Midbrain (tissue), 1 donor: ENCODE data around the gene PRRC2B.
"Not testable (repeated sequence)": the region's sequence is repeated elsewhere in the genome, so short reads cannot be mapped to it uniquely, and the experiment has no call there.

Source experiments
- DNase-seq: peaks from one replicate; lab custom pipeline; 2025; lab: John Stamatoyannopoulos, UW

PRRC2B gene

DNA sequence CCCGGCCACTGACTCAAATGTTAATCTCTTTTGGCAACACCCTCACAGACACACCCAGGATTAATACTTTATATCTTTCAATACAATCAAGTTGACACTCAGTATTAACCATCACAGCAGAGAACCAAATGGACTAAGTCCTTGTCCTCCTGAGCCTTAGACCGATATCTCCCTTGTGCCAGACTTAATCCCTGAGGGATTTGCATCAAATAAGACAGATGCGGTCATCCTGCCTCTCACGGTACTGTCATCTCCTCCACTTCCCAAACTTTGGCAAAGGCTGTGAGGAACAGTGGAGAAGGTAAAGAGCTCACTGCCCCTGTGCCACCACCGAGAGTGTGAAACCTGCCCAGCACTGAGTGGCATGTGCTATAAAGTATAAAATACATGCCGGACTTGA, 6.5 kb upstream of the PRRC2B start:
- DNase-seq: no peak

DNA sequence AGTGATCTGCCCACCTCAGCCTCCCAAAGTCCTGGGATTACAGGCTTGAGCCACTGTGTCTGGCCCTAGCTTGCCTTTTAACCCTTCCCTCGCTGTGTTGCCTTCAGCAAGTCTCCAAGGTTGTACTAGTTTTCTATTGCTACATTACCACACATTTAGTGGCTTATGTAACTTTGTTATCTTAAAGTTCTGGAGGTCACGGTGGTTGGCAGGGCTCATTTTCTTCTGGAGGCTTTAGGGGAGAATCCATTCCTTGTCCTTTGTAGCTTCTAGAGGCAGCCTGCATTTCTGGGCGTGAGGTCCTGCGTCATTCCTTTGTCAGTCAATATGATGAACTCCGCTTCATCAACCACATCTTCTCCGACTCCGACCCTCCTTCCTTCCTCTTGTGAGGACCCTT, 2.9 kb upstream of the PRRC2B start:
- DNase-seq: no peak

DNA sequence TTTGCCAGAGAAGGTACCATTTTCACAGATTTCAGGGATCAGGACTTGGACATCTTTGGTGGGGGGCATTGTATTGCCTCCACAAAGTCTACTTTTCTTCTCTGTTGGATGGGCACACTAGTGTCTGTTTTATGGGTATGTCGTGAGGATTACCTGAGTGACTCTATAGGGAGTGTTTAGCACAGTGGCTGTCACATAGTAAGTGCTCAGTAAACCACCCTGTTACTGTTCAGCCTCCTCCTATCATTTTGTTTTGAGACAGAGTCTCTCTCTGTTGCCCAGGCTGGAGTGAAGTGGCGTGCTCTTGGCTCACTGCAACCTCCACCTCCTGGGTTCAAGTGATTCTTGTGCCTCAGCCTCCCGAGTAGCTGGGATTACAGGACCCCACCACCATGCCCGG, 2.4 kb upstream of the PRRC2B start:
- DNase-seq: no peak

DNA sequence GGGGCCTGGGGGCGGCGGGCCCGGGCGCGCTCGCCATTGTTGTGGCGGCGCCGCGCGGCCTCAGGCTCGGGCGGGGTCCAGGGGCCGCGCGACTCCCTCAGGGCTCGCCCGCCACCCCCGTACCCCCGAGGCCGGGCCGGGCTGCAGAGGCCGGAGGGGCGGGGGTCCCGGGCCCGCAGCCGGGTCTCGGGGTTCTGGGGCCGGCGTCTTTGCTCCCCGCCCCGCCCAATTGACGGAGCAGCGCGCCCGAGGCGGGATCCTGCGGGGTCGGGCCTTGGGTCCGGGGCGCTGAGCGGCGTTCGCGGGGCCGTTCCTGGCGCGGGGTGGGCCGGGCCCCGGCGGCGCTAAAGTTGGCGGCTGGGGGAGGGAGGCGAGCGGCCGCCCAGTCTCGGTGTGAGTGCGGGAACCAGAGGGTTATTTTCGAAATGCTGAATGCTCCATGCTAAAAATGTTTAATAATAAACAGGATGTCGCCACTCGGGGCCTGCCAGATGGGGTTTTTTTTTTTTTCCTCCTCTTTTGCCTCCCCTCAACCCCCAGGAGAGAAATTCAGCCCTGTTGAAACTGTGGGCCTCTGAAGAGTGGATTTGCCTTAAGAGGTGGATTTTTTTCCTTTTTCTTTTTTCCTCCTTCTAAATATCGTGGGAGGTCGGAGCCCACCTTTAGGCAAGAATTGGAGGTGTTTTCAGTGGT, 724 bp downstream of the PRRC2B start:
- peak; percentile 34 for DNase-seq

DNA sequence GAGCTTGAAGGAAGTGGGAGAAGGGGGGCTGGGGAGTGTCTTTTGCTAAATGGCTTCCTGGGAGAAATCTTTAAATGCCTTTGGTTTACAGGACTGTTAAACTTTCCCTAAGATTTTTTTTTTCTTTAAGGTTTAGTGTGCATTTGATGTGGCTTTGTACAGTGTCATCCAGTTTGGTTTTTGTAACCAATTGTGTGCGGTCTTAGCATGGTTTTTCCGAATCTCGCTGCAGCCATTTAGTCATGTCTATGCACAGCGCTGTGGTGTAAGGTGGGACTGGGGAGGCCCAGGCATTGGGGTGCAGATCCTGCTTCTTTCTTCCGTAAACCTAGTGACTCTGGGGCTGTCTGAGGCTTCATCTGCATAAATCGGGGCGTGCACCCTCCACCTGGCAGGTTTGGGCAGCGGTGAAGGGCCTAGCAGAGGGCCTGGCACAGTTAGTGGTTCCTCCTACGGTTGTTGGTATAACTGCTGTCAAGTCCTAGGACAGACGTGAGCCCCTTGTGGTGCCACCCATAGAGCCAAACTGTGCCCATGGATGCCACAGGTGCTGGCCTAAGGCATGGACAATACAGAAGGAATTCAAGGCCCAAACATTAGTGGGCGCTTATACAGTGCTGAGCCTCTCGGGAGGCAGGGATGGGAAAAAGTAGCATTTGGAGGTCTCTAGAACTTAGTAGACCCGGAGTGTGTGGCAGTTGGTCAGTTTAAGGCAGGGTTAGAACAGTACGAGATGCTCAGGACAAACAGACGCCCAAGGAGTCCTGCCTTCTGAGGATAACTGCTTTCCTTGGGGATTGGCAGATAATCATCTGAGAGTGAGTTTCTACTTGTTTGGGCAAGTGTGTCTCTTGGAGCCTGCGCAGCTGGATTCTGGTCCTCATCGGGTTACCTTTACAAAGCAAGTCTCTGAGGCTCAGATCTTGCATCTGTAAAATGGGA, 1.5 kb downstream of the PRRC2B start:
- DNase-seq: peak; percentile 34

DNA sequence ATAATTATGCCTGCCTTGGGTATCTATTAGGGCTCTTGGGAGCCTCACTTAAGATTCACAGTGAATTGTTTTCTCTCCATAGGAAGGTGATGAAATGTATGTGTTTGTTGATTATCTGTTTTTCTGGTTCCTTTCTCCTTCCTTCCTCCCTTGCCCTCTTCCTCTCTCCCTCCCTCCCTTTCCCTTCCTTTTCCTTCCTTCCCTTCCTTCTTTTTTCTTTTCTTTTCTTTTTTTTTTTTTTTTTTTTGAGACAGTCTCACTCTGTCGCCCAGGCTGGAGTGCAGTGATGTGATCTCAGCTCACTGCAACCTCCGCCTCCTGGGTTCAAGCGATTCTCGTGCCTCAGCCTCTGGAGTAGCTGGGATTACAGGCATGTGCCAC, 2.2 kb downstream of the PRRC2B start:
- DNase-seq: not testable (repeated sequence)

DNA sequence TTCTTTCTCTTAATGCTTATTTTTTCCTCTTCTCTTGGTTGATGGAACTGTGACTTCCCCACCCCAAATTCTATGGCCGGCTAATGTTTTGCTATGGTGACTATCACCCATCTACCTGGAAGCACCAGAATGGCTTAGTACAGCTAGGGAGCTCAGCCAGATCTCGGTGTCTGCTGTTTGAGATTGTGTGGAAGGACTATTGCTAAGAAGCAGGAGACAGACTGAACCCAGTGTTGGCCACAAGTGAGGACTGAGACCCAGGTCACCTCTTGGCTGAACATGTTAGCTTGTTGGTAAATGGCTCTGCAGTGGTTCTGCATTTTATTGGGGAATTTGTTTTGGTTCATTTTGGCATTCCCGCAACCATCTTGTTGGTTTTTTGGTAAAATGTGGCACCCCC, 2.7 kb downstream of the PRRC2B start:
- DNase-seq: no peak

DNA sequence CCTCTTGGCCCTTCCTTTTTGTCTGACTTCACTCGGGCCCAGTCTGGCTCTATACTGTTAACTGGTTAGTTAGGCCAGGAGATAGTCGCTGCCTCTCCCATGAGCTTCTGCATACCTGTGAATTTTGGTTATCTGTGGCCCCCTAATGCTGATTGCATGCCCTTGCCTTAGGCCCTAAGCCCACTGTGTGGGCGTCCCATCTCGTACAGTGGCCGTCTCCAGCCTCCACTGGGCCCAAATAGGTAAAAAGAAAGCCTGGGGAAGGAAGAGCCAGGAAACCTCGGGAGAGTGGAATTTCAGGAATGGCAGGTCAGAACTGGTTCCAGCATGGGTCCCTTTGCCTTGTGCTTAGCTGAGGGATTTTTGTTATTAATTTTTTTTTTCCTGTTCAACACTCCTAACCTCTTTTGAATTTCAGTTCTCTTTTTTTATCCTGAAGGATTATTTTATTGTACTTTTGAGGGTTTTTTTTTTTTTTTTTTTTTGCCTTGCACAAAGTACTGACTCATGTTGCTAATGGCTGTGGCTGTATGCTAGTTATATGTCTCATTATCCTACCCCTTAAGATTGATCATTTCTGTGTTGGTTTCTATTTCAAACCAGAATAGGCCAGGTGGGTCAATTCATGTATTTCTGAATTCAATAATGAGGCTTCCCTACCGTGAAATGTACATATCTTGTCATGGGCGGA, 3.4 kb downstream of the PRRC2B start:
- no peak for DNase-seq

DNA sequence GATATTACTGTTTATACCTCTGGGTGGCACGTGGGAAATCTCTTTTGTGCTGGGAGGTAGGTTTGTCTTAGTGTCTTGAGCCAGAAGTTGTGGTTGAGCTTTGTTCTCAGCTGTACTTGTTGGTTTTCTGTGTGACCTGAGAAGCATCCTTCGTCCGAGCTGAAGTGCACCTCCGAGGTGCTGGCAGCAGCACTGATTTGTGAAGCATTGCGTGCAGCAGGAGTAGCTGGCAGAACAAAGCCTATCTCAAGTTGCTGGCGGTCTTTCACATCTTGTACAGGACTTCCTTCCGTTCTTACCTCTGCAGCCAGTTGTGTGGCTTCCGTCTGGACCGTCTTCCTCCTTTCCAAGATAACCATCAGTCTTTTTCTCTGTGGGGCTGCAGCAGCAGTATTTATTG, 4.3 kb downstream of the PRRC2B start:
- DNase-seq: no peak

DNA sequence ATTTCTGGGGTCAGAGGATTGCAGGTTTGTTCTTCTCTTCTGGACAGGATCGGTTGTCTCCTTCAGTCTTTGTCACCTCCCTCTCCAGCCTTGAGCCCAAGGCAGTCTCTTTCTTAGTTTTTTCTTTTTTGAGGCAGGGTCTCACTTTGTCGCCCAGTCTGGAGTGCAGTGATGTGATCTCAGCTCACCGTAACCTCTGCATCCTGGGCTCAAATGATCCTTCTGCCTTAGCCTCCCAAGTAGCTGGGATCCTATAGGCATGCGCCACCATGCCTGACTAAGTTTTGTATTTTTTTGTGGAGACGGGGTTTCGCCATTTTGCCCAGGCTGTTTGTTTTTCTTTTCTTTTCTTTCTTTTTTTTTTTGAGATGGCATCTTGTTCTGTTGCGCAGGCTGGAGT, 6.1 kb downstream of the PRRC2B start:
- DNase-seq: no peak

DNA sequence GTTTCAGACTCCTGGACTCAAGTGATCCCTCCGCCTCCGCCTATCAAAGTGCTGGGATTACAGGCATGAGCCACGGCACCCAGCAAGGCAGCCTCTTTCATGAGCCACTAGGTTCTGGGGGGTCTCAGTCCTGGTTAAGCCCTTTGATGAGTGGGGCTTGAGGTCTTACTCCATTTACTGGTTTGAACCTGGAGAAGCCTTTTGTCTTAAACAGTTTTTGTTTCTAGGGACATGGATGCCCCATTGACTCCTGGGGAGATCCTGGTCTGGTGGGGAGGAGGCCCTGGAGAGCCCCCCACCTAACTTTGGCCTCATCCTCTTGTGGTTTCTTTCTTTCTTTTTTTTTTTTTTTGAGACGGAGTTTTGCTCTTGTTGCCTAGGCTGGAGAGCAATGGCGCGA, 6.7 kb downstream of the PRRC2B start:
- no peak for DNase-seq

DNA sequence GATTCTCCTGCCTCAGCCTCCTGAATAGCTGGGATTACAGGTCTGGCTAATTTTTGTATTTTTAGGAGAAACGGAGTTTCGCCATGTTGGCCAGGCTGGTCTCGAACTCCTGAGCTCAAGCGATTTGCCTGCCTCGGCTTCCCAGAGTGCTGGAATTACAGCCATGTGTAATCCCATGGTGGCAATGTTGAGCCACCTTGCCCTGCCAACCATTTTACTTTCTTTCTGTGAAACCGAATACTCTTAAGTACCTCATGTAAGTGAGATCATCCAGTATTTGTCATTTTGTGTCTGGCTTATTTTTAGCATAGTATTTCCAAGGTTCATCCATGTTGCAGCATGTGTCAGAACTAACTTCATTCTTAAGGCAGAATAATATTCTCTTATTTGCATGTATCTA, 8.2 kb downstream of the PRRC2B start:
- no peak for DNase-seq

DNA sequence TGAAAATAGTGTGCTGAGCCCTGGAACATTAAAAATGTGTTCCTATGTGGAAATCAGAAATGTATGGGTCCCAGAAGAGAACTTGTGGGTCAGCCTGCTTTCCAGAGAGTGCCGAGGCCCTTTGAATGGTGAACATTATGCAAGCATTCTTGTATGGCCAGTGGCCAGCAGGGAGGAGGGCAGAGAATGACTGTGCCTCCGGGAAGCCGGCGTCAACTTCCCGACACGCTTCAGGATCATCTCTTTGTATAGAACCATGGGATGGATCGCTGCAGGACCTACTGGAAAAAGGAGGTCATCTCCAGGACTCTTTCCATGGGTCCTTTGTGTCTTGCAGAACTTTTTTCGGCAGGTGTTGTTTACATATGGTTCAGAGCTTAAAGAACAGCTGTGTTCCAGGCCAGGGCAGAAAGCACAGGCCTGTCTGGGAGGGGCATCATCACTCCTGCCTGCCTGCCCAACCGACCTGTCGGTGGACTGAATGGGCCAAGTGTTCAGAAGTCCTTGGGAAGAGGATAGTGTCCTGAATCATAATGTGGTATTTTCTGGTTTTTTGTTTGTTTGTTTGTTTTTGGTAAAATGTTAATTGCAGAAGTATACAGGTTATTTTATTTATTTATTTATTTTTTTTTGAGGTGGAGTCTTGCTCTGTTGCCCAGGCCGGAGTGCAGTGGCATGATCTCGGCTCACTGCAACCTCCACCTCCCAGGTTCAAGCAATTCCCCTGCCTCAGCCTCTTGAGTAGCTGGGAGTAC, 9.0 kb downstream of the PRRC2B start:
- DNase-seq: peak; percentile 83

DNA sequence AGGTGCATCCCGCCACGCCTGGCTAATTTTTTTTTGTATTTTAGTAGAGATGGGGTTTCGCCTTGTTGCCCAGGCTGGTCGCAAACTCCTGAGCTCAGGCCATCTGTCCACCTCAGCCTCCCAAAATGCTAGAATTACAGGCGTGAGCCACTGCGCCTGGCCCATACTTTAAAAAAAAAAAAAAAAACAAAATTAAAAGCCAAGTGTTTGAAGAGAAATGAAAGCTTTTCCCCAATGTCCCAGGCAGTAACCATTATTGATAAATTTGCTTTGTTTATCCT, 9.5 kb downstream of the PRRC2B start:
- no peak for DNase-seq

DNA sequence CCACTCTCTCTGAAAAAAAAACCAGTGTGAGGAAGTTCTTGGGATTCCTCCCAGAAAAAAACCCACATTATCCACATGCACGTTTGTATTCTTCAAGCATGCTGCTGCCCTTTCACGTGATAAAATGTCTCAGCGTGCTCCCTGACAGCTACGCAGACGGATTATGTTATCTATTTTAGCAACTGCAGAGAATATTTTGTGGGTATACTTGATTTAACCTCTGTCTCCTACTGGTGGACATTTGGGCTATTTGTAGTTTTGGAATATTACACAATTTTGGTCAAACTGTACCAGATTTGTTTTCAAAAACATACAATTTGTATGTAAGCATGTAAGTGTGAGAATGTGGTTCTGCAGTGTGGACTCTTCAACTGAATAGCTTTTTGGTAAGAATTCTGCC, 10.7 kb downstream of the PRRC2B start:
- no peak for DNase-seq

DNA sequence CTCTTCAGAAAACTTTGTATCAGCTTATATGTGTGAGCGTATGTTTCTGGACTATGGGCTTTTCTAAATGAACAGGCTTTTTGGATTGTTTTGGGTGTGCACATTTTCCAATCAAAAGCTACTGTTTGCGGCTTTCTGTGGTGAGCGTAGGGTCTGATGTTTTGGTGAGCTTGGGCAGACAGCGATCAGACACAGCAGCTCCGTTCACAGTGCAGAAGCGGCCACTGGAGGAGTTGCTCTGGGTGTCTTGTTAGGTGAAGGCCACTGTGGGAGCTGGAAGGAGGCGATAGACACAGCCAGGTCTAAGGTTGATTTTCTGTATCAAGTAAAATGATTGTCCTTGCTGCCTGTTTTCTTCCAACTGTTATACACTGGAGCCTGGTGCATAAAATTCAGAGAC, 11.1 kb downstream of the PRRC2B start:
- no peak for DNase-seq

DNA sequence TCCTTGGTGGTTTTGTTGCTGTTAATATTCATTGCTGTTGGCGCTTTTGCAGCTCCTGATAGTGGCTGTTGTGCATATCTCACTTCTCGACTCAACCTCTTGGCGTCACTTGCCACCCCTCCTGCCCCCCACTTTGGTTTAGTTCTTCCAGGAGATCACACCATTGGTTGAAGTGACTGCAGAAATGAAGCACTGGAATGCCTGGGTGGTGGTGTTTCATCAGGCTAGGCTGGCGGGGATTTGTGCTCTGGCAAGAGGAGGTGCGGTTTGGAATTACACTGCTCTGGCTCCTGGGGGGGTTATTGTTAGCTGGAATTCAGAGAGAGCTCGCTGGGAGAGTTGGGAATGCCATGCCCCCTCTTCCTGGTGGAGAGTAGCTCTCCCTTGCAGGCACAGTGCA, 11.5 kb downstream of the PRRC2B start:
- no peak for DNase-seq

DNA sequence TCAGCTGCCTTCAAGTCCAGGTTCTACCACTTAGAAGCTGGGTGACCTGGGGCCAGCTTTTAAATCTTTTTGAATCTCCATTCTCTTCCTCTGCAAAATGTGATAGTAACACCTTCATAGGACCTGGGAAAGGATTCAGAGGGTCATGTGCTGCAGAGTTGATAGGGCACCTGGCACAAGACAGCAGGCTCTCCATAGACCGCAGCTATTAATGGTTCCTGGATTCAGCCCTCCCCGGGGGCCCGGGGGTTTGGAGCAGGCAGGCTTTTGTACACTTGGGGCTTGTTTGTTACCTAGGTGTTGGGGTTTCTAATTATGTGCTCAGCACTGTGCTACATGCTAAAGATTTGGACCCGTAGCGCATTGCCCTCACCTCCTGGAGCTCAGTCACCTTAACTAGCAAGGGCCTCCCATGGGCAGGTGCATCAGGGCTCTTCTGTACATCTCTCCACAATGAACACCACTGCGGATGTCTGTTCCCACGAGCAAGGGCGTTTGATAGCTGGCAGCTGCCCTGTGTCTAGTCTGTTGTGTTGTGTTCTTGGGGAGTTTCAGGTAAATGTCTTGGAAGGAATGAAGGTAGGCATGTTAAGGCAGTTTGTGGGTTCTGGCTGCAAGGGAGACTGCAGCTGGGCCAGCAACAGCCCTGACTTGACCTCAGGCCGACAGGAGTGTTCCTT, 12.1 kb downstream of the PRRC2B start:
- no peak for DNase-seq

DNA sequence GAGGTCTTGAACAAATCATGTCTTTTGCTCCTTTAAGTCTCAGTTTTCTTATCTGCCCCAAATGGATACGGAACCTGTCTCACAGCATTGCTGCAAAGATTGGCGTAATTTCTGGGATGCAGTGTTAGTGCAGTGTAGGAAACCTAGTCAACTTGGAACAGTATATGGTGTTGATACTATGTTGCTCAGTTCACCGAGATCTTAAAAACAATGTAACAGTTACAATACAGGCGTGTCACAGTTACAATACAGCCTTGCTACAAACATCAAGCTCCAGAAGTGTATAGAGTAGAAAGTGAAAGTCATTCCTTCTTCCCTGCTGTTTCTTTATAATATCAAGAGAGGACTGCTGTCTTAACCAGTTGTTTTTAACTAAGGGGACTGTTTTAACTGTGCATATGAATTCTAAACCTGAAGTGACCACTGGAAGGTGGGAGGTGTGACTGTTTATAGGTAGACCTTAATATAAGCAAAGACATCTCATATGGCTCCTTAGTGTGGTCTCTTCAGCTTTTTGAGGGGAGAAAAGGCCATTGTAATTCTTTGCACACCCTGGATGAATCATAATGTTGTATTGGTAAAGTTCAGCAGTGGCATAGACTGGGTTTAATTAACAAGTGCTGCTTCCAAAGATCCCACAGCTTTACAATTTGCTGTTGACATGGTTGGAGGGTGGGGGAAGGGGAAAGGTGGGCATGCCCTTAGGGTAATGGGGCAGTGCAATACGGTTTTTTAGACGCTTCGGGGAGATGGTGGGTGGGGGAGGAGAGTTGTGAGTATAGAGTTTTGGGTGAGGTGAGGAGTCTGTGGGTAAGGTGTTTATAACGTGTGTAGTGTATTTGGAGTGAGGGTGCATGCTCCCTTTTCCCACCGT, 12.9 kb downstream of the PRRC2B start:
- no peak for DNase-seq

DNA sequence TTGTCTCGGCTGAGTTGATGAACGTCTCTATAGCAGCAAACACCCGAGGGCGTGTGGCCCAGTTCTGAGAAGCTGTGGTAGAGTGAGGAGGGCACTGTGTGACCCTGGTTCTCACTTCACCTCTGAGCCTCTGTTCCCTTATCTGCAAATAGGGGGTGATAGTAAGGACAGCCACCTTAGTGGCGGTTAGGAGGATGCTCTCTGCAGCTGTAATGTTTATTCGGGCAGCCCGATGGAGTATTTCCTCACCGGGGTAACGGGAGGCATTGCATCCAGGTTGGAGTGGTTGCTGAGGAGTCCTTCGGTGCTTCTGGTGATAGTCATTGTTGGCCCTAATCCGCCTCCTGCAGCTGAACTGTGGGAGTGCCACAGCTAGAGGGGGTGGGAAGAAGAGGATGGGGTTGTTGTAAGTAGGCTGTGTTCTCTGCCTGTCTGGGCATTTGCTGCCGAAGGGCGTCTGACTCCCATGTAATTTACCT, 13.9 kb downstream of the PRRC2B start:
- peak; percentile 56 for DNase-seq
